Stimulated activated CD8-positive, alpha-beta memory T cell treated with anti-CD3 and anti-CD28 coated beads, Interleukin-4, amount 100 ng/mL, for 48 hours (primary cell): ENCODE measurements around the gene GALNT10.

Experiments used
- DNase-seq: peaks from one replicate; pipeline ENCODE4 v3.0.0-alpha.2; 2020

Gene GALNT10

DNA sequence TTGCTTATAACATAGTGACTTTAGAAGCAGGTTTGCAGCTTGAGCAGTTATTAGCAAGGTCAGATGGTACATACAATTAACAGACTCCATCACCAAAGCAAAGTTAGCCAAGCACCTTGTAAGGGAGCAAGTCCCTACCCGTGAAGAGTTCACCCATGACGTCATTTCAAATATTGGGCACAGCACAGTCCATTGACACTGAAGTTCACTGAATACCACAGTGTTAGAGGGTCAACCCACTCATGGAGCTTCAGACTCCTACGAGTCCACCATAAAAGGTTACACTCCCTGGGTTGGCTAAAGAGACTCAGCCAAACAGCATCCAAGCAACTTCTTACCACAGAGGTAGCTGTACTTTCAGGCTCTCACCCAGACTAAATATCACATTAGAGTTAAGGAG, 77.5 kb downstream of the GALNT10 start:
- DNase-seq: no peak

DNA sequence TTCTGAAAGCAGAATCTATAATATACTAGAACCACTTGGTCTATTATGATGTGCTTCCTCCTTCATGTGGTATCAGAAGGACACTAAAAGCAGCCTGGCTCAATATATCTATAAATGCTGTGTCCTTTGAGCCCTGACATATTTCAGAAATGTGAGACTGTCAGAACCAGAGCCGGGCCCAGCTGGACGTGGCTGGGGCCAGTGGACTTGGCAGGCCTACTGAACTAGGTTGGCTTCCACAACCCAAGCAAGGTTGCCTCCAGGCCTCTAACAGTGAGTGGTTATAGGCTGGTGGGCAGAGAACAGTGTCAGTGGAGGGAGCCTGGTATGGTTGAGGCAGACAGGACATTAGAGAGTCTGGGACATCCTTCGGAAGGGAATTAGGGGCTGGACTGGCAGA, 78.9 kb downstream of the GALNT10 start:
- DNase-seq: no peak

DNA sequence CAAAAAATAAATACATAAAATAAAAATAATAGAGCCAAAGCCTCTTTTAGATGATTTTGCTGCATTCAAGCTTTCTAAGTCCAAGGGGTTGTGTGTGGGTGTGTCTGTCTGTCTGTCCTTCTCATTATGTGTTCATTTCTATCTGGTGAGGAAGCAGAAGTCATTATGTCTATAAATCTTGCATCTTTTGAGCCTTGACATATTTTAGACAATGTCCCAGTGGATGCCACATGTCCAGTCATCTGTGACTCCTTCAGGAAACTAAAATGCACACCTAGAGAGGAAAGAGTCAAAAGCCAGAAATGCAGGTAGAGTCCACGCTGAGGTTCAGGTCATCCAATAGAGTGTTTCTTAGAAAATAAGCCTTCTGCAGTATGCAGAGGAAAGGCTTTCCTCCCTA, 80.9 kb downstream of the GALNT10 start:
- no peak for DNase-seq

DNA sequence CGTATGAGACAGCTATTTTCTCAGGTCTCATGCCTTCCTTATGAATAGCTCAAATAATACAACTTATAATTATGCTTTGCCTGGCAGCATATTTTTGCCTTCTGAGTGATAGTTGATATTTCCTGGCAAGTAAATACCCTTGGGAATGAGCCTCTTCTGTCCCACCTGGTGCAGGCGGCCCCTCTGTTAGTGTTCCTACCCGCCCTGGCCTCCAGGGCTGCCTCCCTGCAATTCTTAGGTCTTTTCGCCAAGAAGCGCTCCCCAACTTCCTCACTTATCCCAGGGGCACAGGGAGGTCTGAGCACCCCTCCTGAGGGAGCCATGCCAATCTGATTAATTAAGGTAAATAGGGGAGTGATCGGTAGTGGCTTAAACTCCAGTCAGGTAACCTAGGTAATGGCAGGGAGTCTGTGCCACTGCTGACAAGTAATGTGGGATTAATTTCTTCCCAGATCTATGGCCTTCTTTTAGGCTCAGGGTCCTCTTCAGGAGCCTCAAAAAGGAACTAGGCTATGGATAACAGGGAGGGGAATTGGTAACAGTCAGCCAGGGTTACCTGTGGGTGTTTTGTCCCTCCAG, 81.5 kb downstream of the GALNT10 start:
- no peak for DNase-seq

DNA sequence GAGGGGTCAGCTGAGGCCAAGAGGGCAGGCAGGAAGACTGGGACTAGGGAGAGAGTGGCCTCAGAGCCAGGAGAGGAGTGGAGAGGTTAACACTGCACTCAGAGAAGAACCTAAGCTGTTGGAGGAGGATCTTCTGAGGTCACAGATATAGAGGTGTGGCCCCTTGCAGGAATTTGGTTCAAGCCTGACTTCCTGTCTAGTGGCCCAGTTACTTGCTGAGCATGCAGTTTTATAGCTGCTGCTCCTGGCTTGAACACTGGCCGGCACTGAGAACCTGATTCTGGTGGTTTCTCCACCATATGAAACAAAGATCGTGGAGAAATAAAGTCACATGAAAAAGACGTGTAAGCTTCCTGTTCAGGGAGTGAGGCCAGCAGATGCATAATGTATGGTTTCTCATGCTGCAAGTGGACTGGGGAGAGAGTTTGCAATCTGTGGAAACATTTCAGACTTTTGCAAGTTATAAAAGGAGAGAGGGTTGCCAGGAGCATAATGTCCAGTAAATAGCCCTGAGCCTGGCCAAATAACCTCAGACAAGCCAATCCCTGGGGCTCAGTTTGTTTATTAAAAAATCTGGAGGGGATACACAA, 82.6 kb downstream of the GALNT10 start:
- DNase-seq: no peak

DNA sequence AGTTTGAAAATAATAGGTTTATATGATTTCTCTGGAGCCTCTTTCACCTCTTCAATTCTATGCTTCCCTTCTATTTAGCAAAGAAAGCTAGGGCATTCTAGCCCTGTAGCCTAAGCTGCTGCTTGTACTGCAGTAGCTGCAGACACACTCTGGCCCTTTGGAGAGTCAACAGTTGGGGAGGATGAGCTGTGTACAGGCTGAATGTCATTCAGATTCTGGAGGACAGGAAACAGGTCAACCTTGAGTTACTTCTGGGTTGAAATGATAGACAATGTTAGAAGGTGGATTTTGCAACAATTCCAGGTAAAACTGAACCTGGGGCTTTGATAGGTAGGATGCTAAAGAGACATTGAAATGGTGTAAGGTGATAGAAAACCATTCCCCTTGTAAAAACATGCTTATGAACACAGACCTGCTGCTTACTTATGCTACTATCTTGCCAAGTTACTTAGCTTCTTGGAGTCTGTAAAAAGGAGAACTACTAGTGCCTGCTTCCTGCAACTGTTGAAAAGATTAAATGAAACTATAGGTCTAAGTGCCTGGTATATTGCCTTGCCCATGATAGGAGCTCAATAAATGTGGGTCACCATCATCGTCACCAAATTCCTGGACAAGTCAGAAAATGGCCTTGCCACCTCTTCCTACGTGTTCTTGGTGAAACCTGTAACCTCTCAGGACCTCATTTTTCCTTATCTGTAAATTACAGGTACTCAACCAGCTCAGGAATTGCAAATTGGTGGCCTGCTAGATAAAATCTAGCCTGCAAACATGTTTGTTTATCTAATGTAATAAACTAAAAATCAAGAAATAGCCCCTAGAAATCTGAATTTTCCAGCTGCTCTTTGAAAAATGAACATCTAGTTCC, 83.7 kb downstream of the GALNT10 start:
- no peak for DNase-seq

DNA sequence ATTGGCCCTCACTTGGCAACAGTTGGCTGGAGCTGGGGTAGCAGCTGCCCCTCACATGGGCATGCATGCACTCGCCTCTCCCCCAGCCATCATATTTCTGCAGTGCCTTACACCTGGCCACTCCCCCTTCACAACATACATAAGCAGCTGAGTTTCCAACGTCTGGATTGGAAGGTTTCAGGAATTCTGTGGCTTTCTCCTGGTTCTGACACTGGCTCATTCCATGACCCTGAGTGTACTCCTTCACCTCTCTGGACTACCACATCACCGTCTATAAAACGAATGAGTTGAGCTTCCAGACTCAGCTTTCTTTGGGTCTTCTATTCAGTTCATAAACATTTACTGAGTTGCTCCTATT, 84.3 kb downstream of the GALNT10 start:
- no peak for DNase-seq

DNA sequence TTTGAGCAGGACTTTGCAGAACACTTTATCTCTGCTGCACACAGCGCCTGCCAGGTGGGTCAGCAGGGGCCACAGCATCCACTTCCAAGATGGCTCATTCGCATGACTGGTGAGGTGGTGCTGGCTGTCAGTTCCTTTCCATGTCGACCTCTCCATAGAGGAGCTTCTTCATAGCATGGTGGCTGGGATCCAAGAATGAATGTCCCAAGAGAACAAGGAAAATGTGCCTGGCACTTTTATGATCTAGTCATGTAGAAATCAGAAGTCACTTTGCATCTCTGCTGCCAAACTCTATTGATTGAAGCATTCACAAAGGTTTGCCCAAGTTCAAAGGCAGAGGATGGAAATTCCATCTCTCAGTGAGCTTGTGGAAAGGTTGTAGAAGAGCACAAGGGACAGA, 85.0 kb downstream of the GALNT10 start:
- DNase-seq: no peak

DNA sequence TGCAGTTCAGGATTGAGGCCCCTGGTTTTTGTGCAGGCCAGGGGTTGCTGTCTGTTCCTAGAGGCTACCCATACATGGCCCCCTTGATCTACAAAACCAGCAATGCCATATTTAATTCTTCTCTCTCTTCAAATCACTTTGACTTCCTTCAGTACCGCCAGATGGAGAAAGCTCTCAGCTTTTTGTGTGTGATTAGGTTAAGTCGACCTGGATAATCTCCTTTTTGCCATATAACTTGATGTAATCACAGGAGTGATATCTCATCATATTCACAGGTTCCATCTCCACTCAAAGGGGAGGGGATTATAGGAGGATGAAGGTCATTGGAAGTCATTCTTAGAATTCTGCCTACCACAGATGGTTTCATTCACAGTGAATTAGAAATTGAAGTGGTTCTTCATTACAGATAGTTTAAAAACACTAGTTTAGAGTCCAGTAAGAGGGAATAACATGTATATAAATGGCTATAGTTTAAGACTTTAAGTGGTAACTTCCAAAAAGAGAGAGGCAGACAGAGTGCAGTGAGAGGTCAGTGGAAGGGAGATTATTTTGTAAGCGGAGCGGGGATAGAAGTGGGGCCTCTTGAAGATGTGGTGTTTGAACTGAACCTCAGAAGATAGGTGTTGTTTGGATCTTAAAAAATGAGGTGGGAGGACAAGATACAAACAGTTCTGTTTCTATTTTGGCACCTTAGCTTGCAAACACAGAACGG, 85.9 kb downstream of the GALNT10 start:
- DNase-seq: no peak

DNA sequence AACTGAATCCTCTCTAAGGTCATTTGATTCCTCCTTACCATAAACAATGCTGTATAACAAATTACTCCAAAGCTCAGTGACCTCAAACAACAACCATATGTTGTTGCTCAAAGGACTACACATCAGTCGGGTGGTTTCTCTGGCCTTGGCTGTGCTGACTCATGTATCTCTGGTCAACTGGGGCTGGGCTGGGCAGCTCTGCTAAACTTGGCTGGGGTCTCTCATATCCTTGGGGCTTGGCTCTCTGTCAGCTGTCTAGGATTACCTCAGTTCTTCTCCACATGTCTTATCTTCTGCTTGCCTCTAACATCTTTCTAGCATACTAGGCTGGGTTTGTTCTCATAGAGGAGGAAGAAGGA, 86.4 kb downstream of the GALNT10 start:
- DNase-seq: no peak

DNA sequence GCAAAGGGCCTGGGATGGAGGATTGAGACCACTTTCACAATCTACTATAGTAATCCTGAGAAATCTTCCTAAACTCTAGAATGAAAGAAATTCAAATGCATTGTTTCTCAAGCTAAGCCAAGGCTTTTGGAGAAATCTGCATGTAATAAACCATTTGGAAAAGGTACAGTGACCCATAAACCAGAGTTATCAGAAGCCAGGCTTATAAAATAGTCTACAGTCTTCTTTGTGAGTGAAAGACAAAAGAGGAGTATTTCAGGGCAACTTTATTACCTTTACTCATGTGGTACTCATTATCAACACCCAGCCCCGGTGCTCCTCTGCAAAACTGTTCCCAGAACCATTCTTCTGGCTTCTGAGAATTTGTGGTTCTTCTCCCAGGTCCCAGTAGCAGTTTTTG, 87.0 kb downstream of the GALNT10 start:
- DNase-seq: no peak

DNA sequence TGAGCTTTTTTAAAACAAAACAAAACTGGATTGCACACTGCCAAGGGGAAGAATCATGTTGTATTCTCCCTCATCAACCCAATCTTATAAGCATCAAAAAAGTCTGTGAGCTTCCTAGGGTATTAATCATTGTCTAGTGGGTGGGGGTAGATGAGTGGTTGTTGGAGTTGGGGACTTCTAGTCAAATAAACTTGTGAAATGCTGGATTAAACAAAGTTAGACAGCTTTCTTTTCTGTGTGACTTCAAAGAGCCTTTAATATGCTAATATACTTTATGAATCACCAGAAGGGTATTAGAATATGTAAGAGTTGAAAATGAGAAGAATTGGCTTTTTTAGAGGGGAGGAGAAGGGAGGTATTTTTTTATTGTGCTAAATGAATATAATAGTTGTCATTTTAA, 87.7 kb downstream of the GALNT10 start:
- no peak for DNase-seq

DNA sequence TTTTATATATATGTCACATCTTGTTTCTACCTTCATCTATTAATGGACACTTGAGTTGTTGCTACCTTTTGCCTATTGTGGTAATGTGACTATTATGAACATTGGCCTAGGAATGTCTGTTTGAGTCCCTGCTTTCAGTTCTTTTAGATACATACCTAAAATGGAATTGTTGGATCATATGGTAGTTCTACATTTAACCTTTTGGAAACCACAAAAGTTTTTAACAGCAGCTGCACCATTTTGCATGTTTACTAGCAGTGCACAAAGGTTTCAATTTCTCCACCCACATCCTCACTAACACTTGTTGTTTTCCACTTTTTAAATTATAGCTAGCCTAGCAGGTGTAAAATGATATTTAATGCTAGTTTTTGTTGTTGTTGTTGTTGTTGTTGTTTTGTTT, 88.4 kb downstream of the GALNT10 start:
- no peak for DNase-seq

DNA sequence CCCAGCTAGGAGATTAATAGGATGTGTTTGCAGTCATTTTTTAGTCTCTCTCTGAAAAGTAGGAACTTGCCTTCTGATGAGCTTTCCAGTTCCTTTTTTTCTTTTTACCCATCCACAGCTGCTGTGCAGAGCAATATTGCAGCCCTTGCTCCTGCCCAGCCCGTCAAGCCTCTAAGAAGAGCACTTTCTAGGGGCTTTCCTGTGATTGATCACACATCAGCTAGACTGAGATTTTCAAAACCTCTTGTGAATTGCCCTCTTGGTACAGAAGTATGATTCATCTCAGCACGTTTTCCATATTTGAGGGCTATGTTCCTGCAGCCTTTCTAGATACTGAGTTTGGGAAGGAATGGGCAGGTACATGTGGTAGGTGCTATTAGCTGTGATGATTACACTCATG, 93.9 kb downstream of the GALNT10 start:
- no peak for DNase-seq

DNA sequence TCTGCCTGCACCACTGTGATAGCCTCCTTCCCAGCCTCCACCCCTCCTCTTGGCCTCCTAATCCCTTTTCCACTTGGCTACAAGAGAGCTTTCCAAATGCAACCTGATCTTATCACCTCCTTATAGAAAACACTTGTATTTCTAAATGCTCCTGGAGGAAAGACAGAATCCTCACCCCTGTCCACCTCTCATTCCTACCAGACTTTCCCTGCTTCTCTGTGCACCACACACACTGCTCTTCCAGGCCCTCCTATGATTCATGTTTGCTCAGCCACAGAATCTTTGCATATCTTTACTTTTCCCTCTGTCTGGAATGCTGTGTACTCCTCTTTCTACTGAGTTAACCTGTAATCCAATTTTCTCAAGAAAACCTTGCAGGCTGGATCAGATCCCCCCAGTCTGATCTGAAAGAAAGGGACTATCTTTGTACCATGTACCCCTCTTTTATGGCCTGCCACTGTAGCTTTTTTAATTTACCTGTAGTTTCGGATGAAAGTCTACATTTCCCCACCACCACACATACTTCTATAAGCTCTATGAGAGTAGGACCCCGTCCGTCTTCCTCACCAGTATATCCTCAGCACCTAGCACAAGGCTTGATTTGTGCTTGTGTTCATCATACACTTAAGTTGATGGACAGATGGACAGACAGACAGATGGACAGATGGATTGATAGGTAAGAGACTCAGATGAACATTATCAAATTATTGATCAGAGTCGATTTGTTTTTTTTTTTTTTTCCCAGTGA, 95.3 kb downstream of the GALNT10 start:
- no peak for DNase-seq

DNA sequence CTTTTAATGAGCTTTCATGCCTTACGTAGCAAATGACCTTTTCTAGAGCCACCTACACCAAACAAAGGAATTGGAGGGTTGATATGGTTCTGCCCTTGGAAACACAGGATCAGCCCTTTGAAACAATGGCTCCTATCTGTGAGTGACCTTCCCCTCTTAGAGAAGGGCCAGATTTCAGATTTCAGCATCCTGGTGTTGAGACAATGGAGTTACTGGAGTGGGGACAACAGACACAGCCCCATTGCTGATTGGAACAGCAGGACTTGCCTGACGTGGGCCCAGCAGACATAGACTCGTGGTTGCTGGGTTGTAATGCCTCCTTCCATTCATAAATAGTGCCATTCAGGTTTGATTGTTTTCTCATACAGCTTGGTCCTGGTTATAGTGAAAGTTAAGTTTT, 96.0 kb downstream of the GALNT10 start:
- DNase-seq: no peak

DNA sequence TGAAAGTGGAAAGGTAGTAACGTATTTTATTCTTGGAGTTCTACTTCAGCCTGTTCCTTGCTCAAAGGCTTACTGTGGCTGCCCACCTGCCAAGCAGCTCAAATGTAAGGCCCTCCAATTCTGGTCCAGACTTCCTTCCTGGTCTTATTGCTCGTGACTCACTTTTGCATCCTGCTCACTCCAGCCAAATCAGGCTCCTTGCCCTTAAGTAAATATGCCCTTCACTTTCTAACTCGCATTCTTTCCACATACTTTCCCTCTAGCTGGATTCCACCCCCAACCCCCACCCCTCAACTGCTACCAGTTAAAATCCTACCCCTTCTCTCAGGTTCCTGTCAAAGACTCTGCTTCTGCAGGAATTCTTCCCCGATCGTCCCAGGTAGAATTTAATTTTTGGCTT, 96.6 kb downstream of the GALNT10 start:
- DNase-seq: no peak

DNA sequence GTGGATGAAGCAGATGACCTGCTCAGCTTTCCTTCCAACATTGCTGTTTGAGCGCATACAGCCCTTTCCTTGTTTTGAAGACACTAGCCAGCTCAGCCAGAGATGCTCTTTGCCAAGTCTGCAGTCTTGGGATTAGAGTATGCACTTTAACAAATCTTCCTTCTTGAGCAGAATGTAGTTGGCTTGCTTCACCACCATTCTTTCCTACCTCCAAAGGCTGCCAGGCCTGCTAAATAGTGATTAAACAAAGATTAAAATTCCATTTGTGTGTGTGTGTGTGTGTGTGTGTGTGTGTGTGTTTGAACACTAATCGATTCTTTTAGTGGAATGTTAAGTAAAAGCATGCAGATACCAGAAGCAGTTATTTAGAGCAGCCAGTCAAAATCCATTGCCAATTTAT, 97.6 kb downstream of the GALNT10 start:
- DNase-seq: no peak

DNA sequence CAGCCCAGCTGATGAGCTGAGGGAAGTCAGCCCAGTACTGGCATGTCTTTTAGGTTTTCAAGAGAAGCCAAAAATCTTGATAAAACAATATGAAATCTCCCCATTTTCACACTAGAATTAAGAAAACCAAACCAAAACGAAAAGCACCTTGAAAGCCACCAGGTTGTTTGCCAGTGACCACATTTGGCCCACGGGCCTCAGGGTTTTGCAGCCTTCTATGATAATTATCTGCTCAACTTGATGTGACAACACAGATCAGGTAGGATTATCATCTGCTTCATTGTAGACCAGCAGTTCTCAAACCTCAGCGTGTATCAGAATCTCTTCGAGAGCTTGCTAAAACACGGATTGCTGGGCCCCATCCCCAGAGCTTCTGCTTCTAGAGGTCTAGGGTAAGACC, 101.4 kb downstream of the GALNT10 start:
- DNase-seq: no peak

DNA sequence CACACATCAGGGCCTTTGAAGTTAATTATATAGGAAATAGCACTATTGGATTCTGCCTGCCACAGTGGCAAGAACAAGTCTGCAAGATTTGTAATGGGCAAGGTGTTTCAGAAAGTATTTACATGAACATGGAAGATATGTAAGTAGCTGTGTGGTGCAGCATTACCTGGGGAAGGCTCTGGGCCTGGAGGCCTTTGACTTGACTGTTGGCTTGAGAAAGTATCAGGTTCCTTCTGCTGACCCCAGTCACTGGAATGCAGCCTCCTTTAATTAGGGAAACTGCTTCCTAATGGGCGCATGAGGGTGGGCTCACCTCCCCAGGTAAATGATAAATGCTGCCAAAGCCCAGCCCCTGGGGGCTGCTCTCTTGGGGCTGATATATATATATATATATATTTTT, 102.7 kb downstream of the GALNT10 start:
- no peak for DNase-seq

DNA sequence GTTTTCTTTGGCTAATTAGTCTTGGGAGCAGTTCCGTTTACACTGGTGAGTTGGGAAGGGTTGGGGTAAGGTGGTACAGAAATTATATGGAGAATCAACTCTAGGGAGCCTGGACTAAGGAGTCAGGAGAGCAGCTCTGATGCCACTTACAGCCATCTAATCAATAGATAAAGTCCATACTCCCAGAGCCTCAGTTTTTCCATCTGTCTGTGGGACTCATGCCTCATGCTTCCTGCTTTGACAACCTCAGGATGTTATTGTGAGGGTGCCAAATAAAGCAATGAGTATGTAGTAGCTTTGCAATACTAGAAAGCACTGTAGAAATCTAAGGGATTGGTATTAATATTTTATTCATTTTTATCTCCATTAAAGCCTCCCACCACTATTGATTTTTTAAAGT, 105.0 kb downstream of the GALNT10 start:
- DNase-seq: no peak

DNA sequence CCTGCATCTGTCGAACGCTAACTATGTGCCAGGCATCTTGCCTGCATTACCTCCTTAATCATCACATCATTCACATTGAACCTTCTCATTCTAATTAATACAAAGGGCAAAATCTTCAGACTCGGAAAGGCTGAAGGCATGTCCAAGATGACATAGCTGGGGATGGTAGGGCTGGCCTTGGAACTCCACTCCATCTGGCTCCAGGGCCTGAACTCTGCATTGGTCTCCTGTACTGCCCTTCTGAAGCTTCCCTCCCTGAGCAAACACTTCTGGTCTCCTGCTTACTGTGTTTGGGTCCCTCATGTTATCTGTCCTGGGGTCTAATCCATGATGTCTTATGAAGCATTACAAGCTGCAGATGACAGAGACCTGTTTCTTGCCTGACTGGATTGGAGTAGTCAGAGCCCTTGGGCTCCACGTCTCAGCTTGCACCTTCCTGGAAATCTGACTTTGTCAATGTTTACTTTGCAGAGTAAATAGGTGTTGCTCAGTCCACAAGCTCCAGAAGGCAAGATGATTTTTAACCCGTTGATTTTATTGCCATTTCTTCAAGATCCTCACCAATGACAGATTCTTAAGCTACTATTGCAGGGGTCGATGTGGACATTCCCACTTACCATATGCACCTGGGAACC, 106.1 kb downstream of the GALNT10 start:
- DNase-seq: no peak

DNA sequence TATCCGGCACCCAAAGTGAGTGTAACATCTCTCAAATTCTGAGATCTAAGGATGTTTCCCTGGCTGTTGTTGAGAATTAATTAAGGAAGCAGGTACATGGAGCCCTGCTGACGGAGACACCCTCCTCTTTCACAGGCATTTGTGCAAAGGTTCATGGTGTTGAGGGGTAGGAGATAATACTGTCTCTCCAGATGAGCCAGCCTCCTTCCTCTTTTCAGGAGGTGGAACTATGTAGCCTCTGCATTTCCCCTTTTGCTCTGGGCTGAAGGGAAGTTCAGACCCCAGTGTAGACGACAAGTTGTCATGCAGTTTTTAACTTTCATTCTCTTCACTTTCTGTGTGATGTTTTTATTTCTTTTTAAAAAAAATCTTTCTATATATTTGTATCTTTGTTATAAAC, 107.5 kb downstream of the GALNT10 start:
- no peak for DNase-seq
